NCI-H1105 (cell line): ENCODE data around the gene ACAD9.
"Not testable (repeated sequence)": the region's sequence is repeated elsewhere in the genome, so short reads cannot be mapped to it uniquely, and the experiment has no call there.

ENCODE experiments used
- DNase-seq: peaks from one replicate; lab custom pipeline; 2025; lab: John Stamatoyannopoulos, UW

ACAD9 gene

DNA sequence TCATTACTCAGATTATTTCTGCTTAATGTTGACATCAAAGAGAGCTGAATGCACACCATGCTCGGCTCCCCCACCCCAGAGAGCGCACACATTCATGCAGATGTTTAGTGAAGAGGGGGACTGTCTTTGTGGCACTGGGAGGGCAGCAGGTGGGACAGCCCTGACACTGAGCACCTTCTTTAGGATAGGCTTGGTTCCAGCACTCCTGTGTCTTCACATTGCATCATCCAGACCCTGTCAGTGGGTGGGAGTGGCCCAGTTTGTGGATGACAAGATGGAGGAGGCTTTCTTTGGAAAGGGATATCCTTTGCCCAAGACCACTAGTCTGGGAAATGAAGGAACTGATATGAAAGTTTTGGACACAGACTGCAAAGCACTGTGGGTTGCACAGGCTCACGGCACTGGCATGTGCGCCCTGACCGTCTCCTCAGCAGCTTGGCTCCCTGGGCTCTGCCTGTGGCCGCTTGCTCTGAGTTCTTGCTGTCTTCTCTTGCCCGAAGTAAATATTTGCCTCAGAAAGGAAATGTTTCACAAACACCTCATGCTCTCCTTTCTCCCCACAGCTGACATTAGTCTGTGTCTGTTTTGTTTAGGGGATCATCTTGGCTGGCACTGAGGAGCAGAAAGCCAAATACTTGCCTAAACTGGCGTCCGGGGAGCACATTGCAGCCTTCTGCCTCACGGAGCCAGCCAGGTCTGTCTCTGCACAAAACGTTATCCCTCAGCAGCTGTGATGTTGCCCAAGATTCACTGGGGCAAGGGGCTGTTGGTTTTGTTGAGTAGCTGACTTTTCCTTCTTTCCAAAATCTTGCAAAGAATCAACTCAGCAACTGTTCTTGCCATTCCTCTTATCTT lies 16.6 kb downstream of the ACAD9 start:
- no peak for DNase-seq

DNA sequence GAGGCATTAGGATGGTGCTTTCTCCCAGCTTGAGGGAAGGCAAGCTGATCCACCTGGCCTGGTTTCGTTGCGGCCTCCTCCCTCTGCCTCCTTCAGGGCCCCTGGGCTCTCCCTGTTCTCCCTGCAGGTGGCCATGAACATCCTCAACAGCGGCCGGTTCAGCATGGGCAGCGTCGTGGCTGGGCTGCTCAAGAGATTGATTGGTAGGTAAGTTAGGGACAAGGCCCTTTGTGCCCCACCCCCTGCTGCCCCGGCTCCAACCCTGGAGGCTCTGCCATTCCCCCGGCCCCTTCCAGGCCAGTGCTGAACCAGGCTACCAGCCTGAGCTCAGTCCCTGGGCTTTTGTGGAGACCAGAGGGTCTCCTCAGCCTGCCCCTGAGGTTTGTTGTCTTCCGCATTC lies 23.0 kb downstream of the ACAD9 start:
- no peak for DNase-seq

DNA sequence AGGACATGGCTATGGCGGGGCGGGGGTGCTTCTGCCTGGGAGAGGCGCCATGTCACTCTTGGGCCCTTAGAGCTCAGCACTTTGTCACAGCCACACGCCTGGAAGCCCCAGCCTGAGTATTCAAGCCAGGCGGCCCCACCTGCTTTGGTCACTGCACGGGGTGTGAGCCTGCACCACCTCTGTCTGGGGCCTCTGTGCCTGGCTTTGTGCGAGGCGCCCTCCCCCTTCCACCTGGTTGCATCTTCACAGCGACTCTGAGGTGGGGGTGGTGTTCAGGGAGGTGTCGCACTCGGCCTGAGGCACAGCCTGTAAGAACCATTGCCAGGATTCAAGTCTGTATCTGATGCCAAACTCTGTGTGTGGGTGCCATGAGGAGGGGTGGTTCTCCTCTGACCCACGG lies 24.1 kb downstream of the ACAD9 start:
- DNase-seq = no peak

DNA sequence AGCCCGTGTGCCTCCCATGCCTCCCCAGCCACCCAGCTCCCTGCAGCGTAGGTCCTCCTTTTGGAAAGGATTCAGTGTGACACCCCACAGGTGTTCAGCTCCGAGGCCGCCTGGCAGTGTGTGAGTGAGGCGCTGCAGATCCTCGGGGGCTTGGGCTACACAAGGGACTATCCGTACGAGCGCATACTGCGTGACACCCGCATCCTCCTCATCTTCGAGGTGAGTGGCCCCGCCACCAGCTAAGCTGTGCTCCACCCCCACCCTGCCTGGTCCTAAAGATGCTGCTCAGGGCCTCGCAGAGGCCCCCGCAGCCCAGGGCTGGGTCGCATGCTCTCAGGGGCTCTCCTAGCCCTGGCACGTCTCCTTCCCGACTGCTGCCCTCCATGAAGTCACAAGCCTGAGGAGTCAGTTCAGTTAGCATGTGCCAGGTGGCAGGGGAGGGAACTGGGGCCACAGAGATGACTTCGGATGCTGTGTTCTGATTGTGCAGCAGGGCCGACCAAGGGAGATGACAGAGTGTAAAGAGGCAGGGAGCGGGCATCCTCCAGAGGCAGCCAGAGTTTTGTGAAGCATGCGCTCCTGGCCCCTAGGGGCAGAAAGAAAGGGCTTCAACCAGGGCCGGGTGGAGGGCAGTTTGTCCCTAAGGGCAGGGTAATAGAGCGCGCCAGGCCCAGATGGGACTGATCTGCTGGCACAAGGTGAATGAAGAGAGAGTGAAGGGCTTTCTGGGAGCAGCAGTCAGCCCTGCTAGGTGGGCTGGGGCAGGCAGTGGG lies 26.8 kb downstream of the ACAD9 start:
- no peak for DNase-seq

DNA sequence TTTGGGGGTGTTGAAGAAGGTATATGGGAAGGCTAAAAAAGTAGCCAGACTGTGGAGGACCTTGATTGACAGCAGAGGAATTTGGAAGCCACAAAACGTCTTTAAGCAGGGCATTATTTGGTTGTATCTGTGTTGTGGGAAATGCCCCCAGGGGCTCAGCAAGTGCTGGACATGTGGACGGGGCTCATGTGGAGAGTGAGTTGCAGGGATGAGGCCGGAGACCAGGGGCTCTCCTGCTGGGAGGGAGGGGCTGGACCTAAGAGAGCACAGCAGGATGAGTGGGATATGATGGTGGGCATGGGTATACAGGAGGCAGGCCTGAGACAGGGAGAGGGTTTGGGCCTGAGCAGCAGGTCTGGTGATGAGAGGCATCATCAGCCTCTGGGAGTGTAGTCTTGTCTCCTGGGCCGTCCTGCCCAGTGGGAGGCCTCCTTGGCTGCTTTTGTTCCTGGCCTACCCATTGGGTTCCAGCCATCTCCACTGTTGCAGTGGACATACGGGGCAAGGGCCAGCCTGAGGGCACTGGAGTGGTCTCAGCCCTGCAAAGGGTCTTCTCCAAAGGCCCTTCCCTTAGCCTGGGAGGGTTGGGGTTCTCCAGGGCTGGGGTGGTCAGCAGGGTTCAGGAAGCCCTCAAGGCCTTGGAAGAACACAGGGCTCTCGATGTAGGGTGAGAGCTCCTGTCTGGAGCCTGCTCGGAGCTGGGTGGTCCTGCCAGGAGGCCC lies 27.5 kb downstream of the ACAD9 start:
- DNase-seq = no peak

DNA sequence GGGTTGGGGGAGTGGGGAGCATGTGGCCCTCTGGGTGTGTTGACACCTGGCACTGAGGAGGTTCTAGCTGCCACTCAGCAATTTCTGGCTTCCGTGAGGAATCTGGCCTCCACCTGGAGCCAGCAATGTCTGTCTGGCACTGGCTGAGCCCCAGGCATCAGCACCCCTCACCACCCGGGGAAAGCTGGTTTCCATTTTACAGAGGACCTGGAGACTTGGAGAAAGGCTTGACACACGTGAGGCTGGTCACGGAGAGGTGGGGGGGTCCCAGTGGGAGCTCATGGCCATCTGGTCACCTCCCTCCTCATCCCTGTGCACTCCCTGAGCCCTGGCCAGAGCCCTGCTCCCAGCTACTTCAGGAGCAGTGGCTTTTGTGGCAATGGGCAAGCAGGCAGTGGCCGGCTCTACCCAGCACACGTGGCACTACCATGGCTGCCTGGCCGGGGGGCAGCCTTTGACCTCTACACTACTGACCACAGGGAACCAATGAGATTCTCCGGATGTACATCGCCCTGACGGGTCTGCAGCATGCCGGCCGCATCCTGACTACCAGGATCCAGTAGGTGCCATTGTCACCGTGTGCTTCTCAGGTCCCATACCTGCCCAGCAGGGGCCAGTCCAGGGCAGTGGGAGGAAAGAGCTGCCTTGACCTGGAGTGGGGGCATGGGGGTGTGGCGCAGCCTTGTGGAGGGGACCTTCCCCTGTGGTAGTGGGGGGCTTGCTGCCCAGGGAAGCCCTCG lies 28.5 kb downstream of the ACAD9 start:
- DNase-seq = no peak

DNA sequence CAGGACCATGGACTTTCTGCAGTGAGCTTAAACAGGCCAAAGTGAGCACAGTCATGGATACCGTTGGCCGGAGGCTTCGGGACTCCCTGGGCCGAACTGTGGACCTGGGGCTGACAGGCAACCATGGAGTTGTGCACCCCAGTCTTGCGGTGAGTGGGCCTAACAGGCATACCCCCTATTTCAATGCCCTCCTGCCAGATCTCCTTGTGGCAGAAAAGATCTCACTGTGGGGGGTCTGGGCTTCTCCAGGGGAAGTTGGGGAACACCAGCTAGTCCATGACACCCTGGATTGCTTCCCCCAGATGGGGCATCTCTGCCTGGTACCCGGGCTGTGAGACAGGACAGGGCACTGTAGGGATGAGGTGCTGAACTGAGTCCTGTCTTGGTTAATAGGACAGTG lies 29.5 kb downstream of the ACAD9 start:
- no peak for DNase-seq

DNA sequence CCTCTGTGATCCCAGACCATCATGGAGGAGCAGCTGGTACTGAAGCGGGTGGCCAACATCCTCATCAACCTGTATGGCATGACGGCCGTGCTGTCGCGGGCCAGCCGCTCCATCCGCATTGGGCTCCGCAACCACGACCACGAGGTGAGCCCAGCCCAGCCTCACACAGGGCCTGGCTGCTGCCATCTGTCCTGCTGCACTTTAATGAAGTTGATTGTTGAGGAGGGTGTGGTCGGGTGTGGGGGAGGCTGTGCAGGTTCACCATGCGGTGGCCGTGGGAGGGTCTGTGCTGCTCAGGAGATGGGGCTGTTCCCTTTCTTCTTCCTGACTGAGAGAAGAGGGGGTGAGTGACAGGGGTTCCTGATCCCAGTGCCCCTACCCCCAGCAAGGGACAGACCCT lies 30.6 kb downstream of the ACAD9 start:
- DNase-seq = no peak

DNA sequence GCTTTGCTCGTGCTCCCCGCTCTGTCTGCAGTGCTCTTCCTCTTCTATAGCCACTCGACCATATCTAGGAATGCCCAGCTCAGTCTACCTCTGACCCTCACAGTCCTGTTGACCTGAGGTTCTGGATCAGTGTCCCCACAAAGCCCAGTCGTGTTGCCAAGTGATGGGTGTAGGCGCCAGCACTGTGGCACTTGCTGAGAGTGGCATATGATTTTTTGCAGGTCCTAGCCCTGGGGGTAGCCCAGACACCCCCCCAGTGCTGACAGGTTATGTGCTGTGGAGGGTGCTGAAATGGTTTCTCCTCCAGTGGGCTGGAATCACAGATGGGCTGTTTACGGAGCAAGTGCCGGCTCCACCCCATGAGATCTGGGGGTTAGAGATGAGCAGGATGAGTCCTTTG lies 32.5 kb downstream of the ACAD9 start:
- DNase-seq = no peak

DNA sequence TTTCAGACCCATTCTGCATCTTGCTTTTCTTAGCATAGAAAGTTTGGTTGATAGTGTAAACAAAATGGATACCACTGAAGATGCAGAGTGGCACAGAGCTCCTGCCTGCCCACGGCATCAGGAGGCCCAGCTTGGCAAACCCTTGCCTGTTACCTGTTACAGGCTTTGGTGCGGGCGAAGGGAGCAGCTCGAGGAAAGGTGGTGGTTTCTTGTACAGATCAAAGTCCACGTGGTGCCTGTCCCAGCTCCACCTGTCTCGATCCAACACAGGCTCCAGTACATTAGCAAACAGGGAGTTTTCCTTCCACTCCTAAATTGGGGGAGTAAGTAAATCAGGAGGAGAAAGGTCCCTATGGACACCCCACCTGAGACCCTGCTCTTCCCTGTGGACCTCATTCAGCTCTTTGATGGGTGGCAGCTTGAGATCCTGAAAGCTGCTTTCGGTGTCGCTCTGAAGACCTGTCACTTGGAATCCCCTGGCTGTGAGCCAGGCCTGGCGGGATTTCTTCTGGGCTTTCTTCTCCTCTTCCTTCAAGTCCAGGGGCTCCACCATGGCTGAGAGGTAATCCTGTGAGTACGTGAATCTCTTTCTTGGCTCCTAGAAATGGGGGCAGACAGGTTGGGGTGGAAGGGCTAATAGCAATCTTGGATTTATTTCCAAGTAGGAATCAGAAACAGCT lies 35.7 kb downstream of the ACAD9 start:
- no peak for DNase-seq

DNA sequence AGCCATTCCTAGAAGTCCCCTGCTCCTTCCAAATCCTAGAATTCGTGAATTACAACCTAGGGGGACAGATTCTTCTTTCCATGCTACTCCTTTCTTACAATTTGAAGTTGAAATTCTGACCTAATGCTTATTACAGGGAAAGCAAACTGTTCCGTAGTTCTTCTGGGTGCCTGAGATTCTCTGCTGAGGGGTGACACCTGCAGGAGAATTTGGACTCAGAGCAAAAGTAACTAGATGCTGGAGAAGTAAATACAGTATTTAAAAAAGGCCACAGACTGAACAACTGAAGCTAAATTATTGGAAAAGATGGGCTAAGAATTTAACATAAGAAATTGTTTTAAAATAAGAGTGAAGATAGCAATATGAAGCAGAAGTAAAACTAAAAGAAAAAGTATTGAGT lies 37.9 kb downstream of the ACAD9 start:
- no peak for DNase-seq

DNA sequence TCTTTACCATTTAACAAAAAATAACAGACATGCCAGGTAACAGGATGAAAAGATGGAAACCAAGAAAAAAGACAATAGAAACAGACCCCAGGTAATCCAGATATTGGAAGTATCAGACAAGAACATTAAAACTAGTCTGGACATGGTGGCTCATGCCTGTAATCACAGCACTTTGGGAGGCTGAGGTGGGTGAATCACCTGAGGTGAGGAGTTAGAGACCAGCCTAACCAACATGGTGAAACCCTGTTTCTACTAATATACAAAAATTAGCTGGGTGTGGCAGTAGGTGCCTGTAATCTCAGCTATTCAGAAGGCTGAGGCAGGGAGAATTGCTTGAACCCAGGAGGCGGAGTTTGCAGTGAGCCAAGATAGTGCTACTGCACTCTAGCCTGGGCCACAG lies 40.6 kb downstream of the ACAD9 start:
- DNase-seq = no peak

DNA sequence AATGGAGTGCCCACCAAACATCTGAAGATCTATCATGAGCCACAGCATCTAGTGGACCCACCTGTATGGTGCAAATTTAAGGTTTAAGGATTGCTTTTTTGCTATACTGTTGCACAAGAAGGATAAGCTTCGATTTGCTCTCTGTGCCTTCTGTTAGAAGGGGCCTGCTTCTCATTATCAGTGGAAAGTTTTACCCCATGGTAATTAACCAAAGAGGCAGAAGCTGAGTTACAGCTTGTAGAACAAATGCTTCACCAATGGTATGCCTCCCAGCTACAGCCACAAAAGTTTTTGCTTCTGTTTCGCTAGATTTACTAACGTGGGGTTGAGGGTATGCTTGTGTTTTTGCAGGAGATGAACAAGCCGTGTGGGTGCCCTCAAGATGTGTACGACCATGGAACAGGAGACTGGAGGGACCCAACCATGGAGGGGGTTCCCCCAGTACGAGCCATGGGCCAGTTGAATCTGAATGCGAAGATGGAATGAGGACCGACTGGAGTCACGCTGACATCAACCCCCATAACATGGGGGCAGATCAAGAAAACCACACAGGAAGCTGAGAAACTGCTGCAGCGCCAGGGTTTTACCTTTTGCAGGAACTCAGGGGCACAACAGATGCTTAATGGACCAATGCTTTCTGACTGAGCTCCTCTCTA lies 43.5 kb downstream of the ACAD9 start:
- no peak for DNase-seq

DNA sequence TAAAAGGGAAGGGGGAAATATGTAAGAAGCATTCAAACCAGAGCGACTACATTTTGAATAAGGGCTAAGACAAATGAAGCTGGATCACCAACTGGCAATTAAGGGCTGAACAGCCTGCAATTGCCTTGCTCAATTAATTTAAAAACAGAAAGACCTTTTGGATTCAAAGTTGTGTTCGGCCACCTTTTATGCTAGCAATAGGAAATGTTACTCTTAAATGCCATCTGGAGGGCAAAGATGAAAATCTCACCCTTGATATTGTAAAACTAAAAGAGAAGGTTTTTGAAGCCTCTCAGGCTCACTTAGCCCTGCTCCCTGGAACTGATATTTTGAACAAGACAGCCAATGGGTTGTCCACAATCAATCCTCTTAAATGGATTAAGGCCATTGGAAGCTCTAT lies 44.2 kb downstream of the ACAD9 start:
- DNase-seq = no peak

DNA sequence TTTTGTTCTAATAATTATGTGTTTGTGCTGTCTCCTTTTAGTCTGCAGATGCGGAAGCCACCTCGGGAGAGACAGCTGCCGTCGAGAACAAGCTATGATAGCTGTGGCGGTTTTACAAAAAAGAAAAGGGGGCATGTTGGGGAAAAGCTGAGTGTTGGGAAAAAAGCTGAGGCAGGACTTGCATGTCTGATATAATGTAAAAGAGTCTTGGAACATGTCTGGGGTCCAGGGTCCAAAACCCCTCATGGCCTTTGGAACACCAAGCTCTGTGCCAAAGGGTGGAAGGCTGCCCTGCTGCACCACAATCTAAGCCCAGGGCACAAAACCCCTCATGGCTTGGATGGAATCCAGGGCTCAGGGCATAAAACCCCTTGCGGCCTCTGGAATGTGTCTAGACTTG lies 44.6 kb downstream of the ACAD9 start:
- DNase-seq = not testable (repeated sequence)

DNA sequence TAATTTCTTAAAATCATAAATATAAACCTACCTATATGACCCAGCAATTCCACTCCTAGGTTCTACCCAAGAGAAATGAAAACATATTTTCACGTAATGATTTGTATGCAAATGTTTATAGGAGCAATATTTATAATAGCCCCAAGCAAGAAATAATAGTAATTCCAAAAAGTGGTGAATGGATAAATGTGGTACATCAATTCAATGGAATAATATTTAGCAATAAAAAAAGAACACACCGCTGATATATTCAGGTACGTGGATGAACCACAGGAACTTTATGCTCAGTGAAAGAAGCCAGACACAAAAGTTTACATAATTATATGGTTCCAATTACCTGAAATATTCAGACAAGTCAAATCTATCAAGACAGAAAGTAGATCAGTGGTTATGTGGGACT lies 49.9 kb downstream of the ACAD9 start:
- DNase-seq = no peak

DNA sequence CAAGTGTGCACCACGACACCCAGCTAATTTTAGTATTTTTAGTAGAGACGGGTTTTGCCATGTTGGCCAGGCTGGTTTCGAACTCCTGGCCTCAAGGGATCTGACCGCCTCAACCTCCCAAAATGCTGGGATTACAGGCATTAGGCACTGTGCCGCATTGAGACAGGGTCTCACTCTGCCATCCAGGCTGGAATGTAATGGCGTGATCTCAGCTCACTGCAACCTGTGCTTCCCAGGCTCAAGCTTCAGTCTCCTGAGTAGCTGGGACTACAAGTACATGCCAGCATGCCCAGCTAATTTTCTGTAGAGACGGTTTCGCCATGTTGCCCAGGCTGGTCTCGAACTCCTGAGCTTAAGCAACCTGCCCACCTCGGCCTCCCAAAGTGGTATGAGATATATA lies 51.6 kb downstream of the ACAD9 start:
- DNase-seq = no peak

DNA sequence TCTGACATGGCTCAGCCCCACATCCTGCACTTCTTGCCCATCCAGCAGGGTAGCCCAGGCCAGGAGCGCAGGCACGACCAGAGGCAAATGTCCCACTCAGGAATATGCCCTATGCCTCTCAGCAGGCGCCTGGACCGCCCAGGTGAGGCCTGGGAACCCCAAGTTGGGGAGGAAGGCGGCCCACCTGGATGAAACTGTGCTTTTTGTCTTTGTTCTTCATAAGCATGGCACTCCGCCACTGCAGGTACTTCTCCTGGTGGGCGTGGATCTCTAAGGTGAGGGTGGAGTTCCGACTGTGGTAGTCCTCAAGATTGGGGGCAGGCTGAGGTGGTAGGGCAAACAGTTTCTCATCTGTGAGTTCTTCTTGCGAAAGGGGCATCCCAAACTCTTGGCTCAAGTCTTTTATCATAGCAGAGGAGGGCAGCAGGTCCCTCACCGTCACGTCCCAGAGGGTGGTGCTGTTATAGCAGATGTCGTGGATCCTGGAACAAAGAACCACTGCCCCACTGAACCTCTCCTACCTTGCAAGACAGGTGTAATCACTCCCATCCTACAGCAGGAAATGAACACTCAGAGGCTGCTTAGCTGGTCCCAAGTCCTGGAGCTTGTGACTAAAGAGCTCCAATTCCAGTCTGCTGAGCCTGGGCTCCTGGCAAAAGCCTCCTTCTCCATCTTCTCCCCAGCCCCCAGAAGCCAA lies 53.2 kb downstream of the ACAD9 start:
- no peak for DNase-seq

DNA sequence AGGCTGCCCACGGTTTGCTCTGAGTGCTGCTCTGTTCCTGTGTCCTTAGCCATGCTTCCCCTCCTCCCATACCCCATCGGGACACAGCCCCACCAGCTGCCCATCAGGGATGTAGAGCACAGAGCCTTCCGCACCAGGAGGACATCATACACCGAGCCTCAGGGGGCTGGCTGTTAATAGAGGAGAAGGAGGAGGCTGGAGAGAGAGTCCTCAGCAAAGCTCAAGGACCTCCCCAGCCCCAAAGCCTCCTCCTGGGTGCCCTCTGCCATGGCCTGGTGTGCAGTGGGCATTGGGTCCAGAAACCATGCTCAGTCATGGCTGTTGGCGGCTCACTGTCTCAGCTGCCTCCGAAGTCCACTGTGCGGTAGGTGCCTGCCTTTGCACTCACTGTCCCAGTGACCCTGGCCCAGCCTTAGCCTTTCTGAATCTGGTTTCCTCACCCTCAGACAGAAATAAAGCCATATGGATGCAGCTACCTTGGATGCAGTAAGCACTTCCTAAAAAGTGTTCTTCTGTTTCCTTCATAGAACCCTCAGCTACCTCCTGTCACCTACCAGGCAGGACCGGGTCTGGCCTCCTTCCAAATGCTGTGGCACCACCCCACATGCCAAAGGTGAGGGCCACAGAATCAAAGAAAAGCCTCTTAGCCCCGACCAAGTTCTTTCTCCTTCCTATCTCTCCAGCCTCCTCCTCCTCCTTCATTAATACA lies 53.9 kb downstream of the ACAD9 start:
- DNase-seq = no peak

DNA sequence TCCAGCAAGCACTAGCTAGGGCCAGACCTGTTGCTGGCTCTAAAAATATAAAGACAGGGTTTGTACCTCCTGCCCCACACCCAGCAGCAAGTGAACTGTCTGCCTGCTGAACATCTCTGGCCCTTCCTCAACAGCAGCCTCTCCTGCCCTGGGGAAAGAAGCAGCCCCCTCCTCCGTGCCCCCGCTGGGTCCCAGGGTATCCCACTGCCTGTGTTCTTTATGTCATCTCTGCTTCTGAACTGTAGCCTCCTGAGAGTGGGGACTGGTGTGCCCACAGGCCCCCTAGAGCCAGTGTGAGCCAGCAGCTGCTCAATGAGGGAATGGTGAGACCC lies 54.5 kb downstream of the ACAD9 start:
- no peak for DNase-seq
